SK-N-SH (cell line): ENCODE measurements around the gene PPM1A. TPM values are rescaled to one million over a fixed set of nuclear protein-coding genes. Genes with fewer than 3 reads are reported as not detected.
A peak's percentile ranks its signal among the peaks of the same experiment; 100 is the strongest.

Experiments used
- CTCF ChIA-PET: fragments of 300-600, 350-600 bp; formaldehyde crosslinking; extraction: SDS; loops from one replicate; lab custom pipeline; 2021; lab: Yijun Ruan, JAX
- POLR2A ChIA-PET: fragments of 350-600 bp; sonication (Branson Sonifier 250); formaldehyde crosslinking; extraction: SDS; loops from one replicate; lab custom pipeline; 2020; ENCODE audit warnings: antibody characterized with exemption, inconsistent platforms; lab: Yijun Ruan, JAX
- DNase-seq: peaks from one replicate; pipeline ENCODE4 v3.0.0; 2012
- H2AFZ ChIP-seq: fragments of 200-600 bp; sonication (generic); 2 replicates; pipeline ENCODE4 v1.8.1; 2016; ENCODE audit warnings: antibody characterized with exemption, mild to moderate bottlenecking, low read depth
- H3F3A ChIP-seq: fragments of 200-600 bp; sonication (generic); replicated peaks from 2 replicates; pipeline ENCODE3; 2016; ENCODE audit warnings: antibody characterized with exemption, mild to moderate bottlenecking; ENCODE audit not compliant: insufficient read depth
- H3K27ac ChIP-seq, 2 experiments: fragments of 200-500 bp in 1 of 2; fragments of 200-600 bp in 1 of 2; sonication (Bioruptor generic) in 1 of 2; sonication (generic), shearing (Covaris generic) in 1 of 2; 2 replicates each; pipeline versions ENCODE4 v1.5.1 to v1.6.1; 2014 to 2016; ENCODE audit warnings: low read depth in 2 of 2, inconsistent platforms in 1 of 2, low read length in 1 of 2, mild to moderate bottlenecking in 1 of 2, mixed read lengths in 1 of 2
- H3K27me3 ChIP-seq: fragments of 200-600 bp; sonication (generic), shearing (Covaris generic); 2 replicates; pipeline ENCODE4 v1.6.1; 2016; ENCODE audit warnings: mixed run types; ENCODE audit not compliant: insufficient read depth
- H3K36me3 ChIP-seq, 2 experiments: fragments of 200-500 bp in 1 of 2; fragments of 200-600 bp in 1 of 2; sonication (Bioruptor generic) in 1 of 2; sonication (generic) in 1 of 2; replicated peaks in 1 of 2; 2 replicates each; pipeline versions ENCODE3 to v1.5.1; 2014 to 2016; ENCODE audit warnings: low read length in 1 of 2, mild to moderate bottlenecking in 1 of 2; ENCODE audit not compliant: insufficient read depth in 2 of 2, control insufficient read depth in 1 of 2
- H3K4me1 ChIP-seq, 2 experiments: fragments of 200-500 bp in 1 of 2; fragments of 200-600 bp in 1 of 2; sonication (Bioruptor generic) in 1 of 2; sonication (generic), shearing (Covaris generic) in 1 of 2; 2 replicates each; pipeline versions ENCODE4 v1.5.1 to v1.6.1; 2014 to 2016; ENCODE audit warnings: low read depth in 1 of 2, low read length in 1 of 2, mixed run types in 1 of 2; ENCODE audit not compliant: insufficient read depth in 2 of 2, control insufficient read depth in 1 of 2
- H3K4me2 ChIP-seq: fragments of 200-600 bp; sonication (generic), shearing (Covaris generic); 2 replicates; pipeline ENCODE4 v1.6.1; 2017; ENCODE audit warnings: mixed run types
- H3K4me3 ChIP-seq, 2 experiments: fragments of 200-500 bp in 1 of 2; fragments of 200-600 bp in 1 of 2; sonication (Bioruptor generic) in 1 of 2; sonication (generic), shearing (Covaris generic) in 1 of 2; 2 replicates each; pipeline versions ENCODE4 v1.5.1 to v1.8.1; 2014 to 2016; ENCODE audit warnings: low read depth in 2 of 2, inconsistent platforms in 1 of 2, low read length in 1 of 2, mild to moderate bottlenecking in 1 of 2, mixed read lengths in 1 of 2, moderate library complexity in 1 of 2
- H3K79me2 ChIP-seq: fragments of 200-600 bp; sonication (generic); 2 replicates; pipeline ENCODE4 v1.8.1; 2017; ENCODE audit warnings: mild to moderate bottlenecking; ENCODE audit not compliant: insufficient read depth
- H3K9ac ChIP-seq: fragments of 200-600 bp; sonication (generic); 2 replicates; pipeline ENCODE4 v1.6.1; 2017; ENCODE audit warnings: mixed run types
- H3K9me2 ChIP-seq: fragments of 200-600 bp; sonication (generic); 2 replicates; pipeline ENCODE4 v1.6.1; 2017; ENCODE audit warnings: mixed run types
- H3K9me3 ChIP-seq: fragments of 200-600 bp; sonication (generic); 2 replicates; pipeline ENCODE4 v1.6.1; 2017; ENCODE audit warnings: mixed run types, mild to moderate bottlenecking, moderate library complexity
- H4K20me1 ChIP-seq: fragments of 200-600 bp; sonication (generic); 2 replicates; pipeline ENCODE4 v1.6.1; 2017; ENCODE audit warnings: mild to moderate bottlenecking, mixed run types; ENCODE audit not compliant: insufficient read depth
- EZH2phosphoT487 ChIP-seq: fragments of 200-600 bp; sonication (generic); IDR thresholded peaks from 2 replicates; pipeline ENCODE4 v1.6.1; 2017; ENCODE audit warnings: low read depth, mixed run types, mild to moderate bottlenecking, antibody characterized with exemption, moderate library complexity, borderline replicate concordance
- FOXM1 ChIP-seq: IDR thresholded peaks from 2 replicates; pipeline ENCODE4 v1.4.0; 2012; ENCODE audit warnings: low read depth, mild to moderate bottlenecking
- MXI1 ChIP-seq: IDR thresholded peaks from 2 replicates; pipeline ENCODE4 v1.6.1; 2012; ENCODE audit warnings: mild to moderate bottlenecking, low read depth, low read length, improper control_type of control experiment
- RAD21 ChIP-seq: IDR thresholded peaks from 2 replicates; pipeline ENCODE4 v1.6.1; 2012; ENCODE audit warnings: mild to moderate bottlenecking, low read length
- SIN3A ChIP-seq: IDR thresholded peaks from 2 replicates; pipeline ENCODE4 v1.6.1; 2012; ENCODE audit warnings: low read depth, mild to moderate bottlenecking, low read length, moderate library complexity, borderline replicate concordance
- TAF1 ChIP-seq: IDR thresholded peaks from 2 replicates; pipeline ENCODE4 v1.6.1; 2012; ENCODE audit warnings: low read depth, mild to moderate bottlenecking, low read length, moderate library complexity, borderline replicate concordance
- WGBS: methylation state at CpG from one replicate; pipeline ENCODE4 v1.1.6; 2017; ENCODE audit warnings: low lambda C conversion rate; 5-methylcytosine and 5-hydroxymethylcytosine counted together
- polyA plus RNA-seq, 3 experiments: library from polyadenylated mRNA; depleted of rRNA; stranded (reverse); fragments of >200 nt; gene quantifications; 2 replicates each; pipeline ENCODE4 v1.2.3, GENCODE V29; 2012
- TF ChIP-seq, protein P1 (sequence below): fragments of 200-600 bp; sonication (generic); IDR thresholded peaks from 2 replicates; pipeline ENCODE4 v1.6.1; 2017; ENCODE audit warnings: antibody characterized with exemption, mild to moderate bottlenecking, moderate library complexity
- TF ChIP-seq, protein P2 (sequence below): fragments of 150-350 bp; IDR thresholded peaks from 2 replicates; pipeline ENCODE4 v1.6.1; 2016; ENCODE audit warnings: mild to moderate bottlenecking, low read depth, low read length
- TF ChIP-seq, protein P3 (sequence below): IDR thresholded peaks from 2 replicates; pipeline ENCODE4 v1.4.0; 2012; ENCODE audit warnings: low read depth, borderline replicate concordance

The PPM1A gene
- polyA plus RNA-seq, 1 of the 3 experiments (the other 2 are of a cell fraction) = 12.3 TPM

GRCh38 chr14:60249321-60250256 is 568 bp downstream of the PPM1A start:
- H3K27ac ChIP-seq = peak overlapping the region; percentile 57 to 95; a peak in 3 of 4 replicates
- WGBS = 0% methylated on average over 10 of the region's 107 CpGs
- peak overlapping the region; percentile 84 for H3K4me2 ChIP-seq
- H3K79me2 ChIP-seq = peaks cover 48% of the 10 kb centered on the region
- H4K20me1 ChIP-seq = peaks cover 48% of the 10 kb centered on the region
- no peaks in the 10 kb centered on the region for H3K36me3 ChIP-seq
- TF ChIP-seq, protein P1, sequence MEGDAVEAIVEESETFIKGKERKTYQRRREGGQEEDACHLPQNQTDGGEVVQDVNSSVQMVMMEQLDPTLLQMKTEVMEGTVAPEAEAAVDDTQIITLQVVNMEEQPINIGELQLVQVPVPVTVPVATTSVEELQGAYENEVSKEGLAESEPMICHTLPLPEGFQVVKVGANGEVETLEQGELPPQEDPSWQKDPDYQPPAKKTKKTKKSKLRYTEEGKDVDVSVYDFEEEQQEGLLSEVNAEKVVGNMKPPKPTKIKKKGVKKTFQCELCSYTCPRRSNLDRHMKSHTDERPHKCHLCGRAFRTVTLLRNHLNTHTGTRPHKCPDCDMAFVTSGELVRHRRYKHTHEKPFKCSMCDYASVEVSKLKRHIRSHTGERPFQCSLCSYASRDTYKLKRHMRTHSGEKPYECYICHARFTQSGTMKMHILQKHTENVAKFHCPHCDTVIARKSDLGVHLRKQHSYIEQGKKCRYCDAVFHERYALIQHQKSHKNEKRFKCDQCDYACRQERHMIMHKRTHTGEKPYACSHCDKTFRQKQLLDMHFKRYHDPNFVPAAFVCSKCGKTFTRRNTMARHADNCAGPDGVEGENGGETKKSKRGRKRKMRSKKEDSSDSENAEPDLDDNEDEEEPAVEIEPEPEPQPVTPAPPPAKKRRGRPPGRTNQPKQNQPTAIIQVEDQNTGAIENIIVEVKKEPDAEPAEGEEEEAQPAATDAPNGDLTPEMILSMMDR = 0 out of 2 replicates have a peak, but pooled peaks have one; percentile 8
- TF ChIP-seq FOXM1 (no peak), RAD21 (no peak), MXI1 (no peak), SIN3A (0 out of 2 replicates have a peak, but pooled peaks have one; percentile 37), EZH2phosphoT487 (no peak), TAF1 (peak; percentile 10; the same call in 1 of the 2 replicates)
- TF ChIP-seq, protein P2, sequence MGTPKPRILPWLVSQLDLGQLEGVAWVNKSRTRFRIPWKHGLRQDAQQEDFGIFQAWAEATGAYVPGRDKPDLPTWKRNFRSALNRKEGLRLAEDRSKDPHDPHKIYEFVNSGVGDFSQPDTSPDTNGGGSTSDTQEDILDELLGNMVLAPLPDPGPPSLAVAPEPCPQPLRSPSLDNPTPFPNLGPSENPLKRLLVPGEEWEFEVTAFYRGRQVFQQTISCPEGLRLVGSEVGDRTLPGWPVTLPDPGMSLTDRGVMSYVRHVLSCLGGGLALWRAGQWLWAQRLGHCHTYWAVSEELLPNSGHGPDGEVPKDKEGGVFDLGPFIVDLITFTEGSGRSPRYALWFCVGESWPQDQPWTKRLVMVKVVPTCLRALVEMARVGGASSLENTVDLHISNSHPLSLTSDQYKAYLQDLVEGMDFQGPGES = no peak
- TF ChIP-seq, protein P3, sequence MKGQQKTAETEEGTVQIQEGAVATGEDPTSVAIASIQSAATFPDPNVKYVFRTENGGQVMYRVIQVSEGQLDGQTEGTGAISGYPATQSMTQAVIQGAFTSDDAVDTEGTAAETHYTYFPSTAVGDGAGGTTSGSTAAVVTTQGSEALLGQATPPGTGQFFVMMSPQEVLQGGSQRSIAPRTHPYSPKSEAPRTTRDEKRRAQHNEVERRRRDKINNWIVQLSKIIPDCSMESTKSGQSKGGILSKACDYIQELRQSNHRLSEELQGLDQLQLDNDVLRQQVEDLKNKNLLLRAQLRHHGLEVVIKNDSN = no peak
- TF ChIP-seq, all 33 proteins: peak for 3
- Histone ChIP-seq H3K9ac (peak overlapping the region; percentile 78), H3F3A (peaks cover 4% of the 10 kb centered on the region), H2AFZ (no peak overlapping the region), H3K27me3 (no peaks in the 10 kb centered on the region), H3K9me2 (no peaks in the 10 kb centered on the region), H3K4me3 (peak overlapping the region; percentile 78 to 82), H3K4me1 (peaks cover 0 to 29% of the 10 kb centered on the region in 2 experiments; a peak in 3 of 4 replicates), H3K9me3 (no peaks in the 10 kb centered on the region)
- DNase-seq = peak; percentile 94
- CTCF ChIA-PET = interaction anchor here (0.7 to 1.6 kb wide), 4 partner anchors 37 to 101 kb away, joined by 3 to 7 read pairs (median 3); no protein-coding TSS in a partner anchor
- POLR2A ChIA-PET = interaction anchor here (0.6 to 1.6 kb wide), 6 partner anchors 34 to 1360 kb away, joined by 3 to 10 read pairs (median 3); partner anchors contain the start of gene DHRS7
